Erythroblast (primary cell): ENCODE data around the gene RDH13.

Source experiments
- GATA1 ChIP-seq: IDR thresholded peaks from 2 replicates; pipeline ENCODE4 v1.6.1; 2011; ENCODE audit warnings: low read depth, mild to moderate bottlenecking, control low read depth, low read length, moderate library complexity
- POLR2A ChIP-seq: IDR thresholded peaks from 2 replicates; pipeline ENCODE4 v1.6.1; 2011; ENCODE audit warnings: mild to moderate bottlenecking, low read length

- no peak for TF ChIP-seq POLR2A
- TF ChIP-seq GATA1: no peak
These were observed 35.2 kb downstream of the RDH13 start for GRCh38 chr19:55027472-55028337.
